GM19025 (cell line): ENCODE measurements around the gene DPYD.

ENCODE experiments used
- ATAC-seq: cut with Tn5 transposase; IDR thresholded peaks from one replicate; pipeline ENCODE4 v1.9.1; 2021; ENCODE audit warnings: mild to moderate bottlenecking, low read depth, moderate library complexity; ENCODE audit not compliant: unreplicated experiment

Gene DPYD

GRCh38 chr1:97845805-97846204 is 75.0 kb downstream of the DPYD start:
- ATAC-seq, result no peak

- no peak for ATAC-seq
Measured at GRCh38 chr1:97844552-97845089, 76.2 kb downstream of the DPYD start.

GRCh38 chr1:97841338-97841737 is 79.5 kb downstream of the DPYD start:
- no peak for ATAC-seq

GRCh38 chr1:97837161-97837560 is 83.7 kb downstream of the DPYD start:
- no peak for ATAC-seq

- ATAC-seq, result no peak
Measured at GRCh38 chr1:97834899-97835298, 85.9 kb downstream of the DPYD start.

GRCh38 chr1:97833881-97834280 is 87.0 kb downstream of the DPYD start:
- no peak for ATAC-seq

GRCh38 chr1:97832481-97832880 is 88.4 kb downstream of the DPYD start:
- ATAC-seq, result no peak

GRCh38 chr1:97827887-97828286 is 92.9 kb downstream of the DPYD start:
- no peak for ATAC-seq

GRCh38 chr1:97826820-97827219 is 94.0 kb downstream of the DPYD start:
- ATAC-seq, result no peak

GRCh38 chr1:97824624-97825023 is 96.2 kb downstream of the DPYD start:
- no peak for ATAC-seq

GRCh38 chr1:97824200-97824599 is 96.6 kb downstream of the DPYD start:
- no peak for ATAC-seq

GRCh38 chr1:97820470-97821188 is 100.2 kb downstream of the DPYD start:
- ATAC-seq, result peak; percentile 74

- no peak for ATAC-seq
Measured at GRCh38 chr1:97816927-97817326, 103.9 kb downstream of the DPYD start.

GRCh38 chr1:97814804-97815203 is 106.0 kb downstream of the DPYD start:
- ATAC-seq, result no peak

GRCh38 chr1:97814121-97814520 is 106.7 kb downstream of the DPYD start:
- no peak for ATAC-seq

- no peak for ATAC-seq
Measured at GRCh38 chr1:97812076-97812475, 108.8 kb downstream of the DPYD start.

GRCh38 chr1:97806996-97807520 is 113.8 kb downstream of the DPYD start:
- no peak for ATAC-seq

- ATAC-seq, result no peak
Measured at GRCh38 chr1:97806326-97806725, 114.5 kb downstream of the DPYD start.

GRCh38 chr1:97805093-97805492 is 115.7 kb downstream of the DPYD start:
- no peak for ATAC-seq

GRCh38 chr1:97803026-97803425 is 117.8 kb downstream of the DPYD start:
- no peak for ATAC-seq

- ATAC-seq, result no peak
Measured at GRCh38 chr1:97802011-97802410, 118.8 kb downstream of the DPYD start.
